ENCODE data around the gene TSHZ1.

Gene TSHZ1, protein sequence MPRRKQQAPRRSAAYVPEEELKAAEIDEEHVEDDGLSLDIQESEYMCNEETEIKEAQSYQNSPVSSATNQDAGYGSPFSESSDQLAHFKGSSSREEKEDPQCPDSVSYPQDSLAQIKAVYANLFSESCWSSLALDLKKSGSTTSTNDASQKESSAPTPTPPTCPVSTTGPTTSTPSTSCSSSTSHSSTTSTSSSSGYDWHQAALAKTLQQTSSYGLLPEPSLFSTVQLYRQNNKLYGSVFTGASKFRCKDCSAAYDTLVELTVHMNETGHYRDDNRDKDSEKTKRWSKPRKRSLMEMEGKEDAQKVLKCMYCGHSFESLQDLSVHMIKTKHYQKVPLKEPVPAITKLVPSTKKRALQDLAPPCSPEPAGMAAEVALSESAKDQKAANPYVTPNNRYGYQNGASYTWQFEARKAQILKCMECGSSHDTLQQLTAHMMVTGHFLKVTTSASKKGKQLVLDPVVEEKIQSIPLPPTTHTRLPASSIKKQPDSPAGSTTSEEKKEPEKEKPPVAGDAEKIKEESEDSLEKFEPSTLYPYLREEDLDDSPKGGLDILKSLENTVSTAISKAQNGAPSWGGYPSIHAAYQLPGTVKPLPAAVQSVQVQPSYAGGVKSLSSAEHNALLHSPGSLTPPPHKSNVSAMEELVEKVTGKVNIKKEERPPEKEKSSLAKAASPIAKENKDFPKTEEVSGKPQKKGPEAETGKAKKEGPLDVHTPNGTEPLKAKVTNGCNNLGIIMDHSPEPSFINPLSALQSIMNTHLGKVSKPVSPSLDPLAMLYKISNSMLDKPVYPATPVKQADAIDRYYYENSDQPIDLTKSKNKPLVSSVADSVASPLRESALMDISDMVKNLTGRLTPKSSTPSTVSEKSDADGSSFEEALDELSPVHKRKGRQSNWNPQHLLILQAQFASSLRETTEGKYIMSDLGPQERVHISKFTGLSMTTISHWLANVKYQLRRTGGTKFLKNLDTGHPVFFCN (N-terminal part only)

DNA sequence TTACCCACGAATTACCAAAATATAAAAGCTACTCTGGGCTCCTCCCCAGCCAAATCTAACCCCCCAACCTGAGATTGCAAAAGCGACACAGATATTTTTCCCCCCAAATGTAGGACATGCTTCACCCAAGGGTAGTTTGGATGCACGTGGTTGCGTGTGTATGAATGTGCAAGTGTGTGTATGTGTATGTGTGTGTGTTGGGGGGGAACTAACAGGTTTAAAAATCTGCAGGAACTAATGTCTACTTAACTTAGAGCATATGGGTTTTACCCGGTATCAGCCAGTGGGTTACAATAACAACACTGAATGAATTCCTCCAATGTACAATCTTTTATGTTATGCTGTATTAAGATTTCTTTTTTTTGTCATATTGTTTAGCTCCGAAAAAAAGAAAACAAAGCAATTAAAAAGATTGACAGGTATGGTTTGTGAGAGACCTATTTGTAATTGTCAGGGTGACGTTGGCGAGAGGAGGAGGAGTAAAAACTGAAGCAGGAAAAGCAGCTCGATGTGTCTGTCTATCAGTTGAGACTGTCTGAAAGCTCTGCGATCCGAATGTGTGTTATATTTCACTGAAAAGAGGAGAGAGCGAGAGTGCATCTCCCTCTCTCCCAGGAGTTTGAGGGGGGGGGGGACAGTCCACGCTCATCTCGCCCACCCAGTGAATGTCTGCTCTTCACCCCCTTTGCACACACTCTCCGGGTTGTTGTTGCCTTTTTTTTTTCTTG lies at the start of gene TSHZ1:
Gene TSHZ1, plus strand, starts transcription at position 524 of the 728 bp plus-strand sequence. CDS start 1,080 bp downstream, outside the sequence.
- peak; percentile 91 for DNase-seq

DNA sequence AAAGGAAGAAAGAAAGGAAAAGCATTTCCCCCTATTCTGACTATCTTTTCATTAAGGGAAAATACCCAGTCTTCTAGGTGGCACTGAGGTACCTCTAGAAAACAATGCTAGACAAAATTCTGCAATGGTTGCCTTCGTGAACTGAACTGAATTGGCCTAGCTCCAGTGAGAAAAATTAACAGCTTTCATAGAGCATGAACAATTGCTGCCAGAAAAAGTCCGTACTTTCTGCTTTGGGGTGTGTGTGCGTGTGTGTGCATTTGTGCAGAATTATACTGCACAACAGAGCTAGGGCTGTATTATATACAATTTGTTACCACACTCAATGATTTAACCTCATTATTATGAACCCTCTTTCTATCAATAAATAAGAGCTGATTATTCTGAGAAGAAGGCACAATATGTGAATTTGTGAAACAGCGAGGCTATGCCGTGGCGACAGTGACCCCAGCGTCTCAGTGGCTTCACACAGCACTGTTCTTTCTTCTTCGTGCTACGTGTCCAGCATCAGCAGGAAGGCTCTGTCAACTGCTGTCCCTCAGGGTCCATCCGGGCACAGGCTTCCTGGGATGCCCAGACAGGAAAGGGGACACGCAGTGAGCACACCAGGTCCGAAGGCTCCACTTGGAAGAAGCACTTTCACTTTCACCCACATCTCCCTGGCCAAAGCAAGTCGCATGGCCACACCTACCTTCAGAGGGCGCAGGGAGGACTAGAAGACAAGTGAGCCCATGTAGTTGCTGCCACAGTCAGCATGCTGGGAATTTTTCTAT lies 49.2 kb upstream of the TSHZ1 start:
- peak; percentile 91 for DNase-seq

DNA sequence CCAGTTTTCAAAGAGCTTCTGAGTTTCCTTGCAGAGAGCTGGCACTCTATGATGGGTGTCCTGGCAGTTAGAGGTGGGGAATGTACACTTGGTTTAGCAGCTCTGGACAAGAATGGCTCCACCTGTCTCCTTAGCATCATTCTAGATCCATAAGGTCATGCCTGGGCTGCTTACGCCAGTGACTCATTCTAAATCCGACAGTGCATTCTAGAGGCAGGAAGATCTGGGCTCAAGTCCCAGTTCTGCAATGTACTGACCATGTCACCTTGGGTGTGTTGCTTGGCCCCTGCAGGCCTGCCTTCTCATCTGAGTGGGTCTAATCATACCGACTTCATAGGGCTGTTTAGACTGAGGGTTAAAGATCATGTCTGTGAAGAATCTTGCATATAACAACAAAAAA lies 48.1 kb upstream of the TSHZ1 start:
- no peak for DNase-seq

DNA sequence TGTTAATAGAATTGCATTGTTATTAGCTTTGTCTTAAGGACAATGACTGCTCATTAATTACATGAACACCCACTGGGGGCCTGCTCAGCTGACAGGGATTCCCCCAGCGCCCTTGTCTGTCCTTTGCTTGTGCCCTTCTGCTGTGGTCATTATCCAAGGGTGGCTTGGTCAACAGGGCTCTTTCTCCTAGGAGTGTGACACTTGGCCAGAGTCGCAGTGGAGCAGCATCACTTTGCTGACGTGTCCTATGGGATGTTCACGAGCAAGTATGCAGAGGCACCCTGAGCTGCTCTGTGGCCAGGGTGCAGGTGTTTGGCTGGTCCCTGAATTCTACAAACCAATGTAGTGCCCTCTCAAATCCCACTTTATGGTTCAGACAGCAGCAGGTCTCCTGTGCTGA lies 47.6 kb upstream of the TSHZ1 start:
- no peak for DNase-seq

DNA sequence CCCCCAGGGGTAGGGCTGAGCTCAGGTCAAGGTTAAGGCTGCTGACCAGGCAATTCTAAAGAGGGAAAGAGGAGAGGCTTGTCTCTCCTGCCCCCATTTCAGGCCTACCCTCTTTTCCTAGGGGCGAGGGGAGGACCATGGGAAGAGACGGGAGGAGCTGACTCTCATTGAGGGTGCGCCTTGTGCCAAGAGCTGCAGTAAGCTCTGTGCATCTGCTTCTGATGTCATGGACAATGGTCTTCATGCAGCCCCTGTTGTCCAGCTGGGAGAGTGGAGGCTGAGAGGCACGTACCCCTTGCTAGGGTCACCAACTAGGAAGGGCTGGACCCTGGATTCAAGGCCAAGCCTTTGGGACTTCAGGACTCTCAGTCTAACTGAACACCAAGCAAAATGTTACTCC lies 46.9 kb upstream of the TSHZ1 start:
- DNase-seq: no peak

DNA sequence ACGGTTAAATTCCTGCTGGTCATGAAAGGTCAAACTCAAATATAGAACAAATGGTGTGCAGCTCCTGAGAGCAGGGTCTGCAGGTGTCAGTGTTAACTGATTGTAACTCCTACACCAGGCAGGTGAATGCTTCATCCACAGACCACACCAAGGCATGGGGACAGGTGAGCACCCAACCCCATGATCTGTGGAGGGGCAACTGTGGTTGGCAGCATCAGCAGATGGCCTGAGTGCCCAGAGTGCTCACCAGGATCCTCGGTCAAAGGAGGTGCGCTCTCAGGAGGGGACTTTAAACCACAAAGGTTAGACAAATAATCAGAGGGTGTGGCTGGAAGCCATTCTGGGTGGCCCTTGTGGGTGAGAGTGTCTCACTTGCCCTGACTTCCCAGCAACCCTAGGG lies 46.1 kb upstream of the TSHZ1 start:
- DNase-seq: no peak

DNA sequence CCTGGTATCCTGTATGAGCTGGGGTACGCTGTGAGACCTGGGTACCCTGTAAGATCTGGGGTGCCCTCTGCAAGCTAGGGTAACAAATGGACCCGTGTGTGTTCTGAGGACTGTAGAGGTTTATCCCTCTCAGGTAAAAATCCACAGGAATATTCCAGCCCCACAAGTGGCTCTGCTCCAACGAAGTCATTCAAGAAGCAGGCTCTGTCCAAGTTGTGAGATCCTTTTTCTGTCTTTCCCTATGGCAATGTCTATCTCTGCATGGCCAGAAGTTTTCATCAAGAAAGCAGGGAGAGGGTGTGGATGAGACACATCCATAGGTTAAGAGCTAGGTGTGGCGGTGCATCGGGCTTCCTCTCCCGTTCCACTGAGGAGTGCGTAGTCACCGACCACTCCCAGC lies 44.7 kb upstream of the TSHZ1 start:
- DNase-seq: no peak

DNA sequence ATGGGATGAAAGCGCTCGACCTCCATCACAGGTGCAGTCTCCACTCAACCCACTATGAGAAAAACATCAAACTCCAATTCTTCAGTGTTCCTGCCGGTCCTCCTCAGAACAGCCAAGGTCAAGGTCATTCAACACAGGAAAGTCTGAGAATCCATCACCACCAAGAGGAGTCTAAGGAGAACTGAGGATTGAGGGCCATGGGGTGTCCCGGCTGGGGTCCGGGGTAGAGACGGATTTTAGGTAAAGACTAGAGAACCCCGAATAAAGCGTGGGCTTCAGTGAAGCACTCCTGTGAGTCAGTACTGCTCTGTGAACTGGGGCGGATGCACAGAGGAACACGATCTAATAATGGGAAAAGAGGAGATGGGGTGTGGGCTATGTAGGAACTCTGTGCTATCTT lies 43.5 kb upstream of the TSHZ1 start:
- DNase-seq: no peak

DNA sequence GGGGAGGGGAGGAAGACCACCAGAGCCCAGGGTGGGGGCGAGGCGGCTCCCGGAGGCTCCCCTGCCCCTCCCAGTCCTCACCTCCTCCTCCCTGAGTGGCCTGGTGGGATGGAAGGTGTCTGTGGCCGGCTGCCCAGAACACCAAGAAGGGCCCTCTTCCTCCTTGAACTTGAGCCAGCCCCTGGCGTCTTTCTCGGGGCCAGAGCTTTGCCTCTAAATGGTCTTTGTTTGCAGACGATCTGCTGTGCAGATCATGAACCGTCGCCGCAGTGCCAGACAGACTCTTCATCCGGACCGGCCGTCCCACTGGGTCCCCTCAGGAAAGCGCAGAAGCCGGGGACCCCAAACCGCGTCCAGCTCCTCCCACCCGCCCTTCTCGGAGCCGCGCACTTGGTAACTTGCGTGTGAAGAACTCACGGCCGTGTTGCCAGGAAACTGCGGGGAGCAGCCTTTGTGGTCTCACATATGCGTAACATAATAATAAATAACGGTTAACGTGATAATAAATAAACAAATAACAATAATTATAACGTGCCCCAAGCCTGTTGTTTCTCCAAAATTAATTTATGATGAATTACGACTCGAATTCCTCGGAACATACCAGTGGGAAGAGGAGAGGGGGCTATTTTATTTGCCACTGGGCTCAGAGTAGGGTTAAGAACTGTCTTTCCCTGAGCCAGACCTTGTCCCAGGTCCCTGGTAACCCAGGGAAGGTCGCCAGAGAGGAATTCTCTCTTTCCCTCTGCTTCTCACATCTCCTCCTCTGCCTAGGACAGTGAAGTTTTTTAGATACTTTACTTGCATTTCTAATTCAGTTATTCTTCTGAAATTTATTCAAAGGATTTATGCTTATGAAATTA lies 42.6 kb upstream of the TSHZ1 start:
- no peak for DNase-seq

DNA sequence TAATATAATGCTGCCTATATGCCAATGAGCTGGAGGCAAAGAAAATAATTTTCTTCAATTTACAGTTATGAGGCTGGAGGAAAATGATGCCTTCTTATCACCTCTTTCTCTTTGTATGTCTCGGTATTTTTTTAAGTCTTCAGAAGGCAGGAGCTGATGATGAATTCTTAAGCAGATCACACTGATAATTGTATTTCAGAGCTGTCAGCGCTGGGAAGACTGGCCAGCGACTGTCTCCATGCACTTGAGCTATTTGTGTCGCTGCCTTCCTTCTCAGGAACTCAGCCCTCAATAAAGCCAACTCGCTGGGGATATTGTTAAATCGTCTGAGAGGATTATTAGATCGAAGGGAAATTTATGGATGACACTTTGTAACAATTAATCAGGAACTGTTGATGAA lies 42.0 kb upstream of the TSHZ1 start:
- DNase-seq: no peak

DNA sequence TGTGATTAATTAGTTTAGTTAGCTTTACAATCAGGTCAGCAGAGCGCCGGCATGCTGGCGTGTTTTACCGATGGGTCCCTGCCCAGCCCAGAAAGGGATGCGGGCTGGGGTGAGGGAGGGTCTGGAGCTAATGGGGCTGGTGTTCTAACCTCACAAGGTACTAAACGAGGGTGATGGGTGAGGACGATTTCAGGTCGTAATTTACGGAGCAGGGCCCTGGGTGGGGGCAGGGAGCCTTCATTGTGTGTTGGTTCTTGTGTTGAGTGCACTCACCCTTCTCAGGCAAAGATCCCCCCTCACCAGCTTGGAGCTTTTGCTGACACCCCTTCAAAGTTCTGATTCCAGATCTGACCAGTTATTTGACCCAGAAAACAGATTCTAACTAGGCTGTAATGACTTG lies 41.2 kb upstream of the TSHZ1 start:
- no peak for DNase-seq

DNA sequence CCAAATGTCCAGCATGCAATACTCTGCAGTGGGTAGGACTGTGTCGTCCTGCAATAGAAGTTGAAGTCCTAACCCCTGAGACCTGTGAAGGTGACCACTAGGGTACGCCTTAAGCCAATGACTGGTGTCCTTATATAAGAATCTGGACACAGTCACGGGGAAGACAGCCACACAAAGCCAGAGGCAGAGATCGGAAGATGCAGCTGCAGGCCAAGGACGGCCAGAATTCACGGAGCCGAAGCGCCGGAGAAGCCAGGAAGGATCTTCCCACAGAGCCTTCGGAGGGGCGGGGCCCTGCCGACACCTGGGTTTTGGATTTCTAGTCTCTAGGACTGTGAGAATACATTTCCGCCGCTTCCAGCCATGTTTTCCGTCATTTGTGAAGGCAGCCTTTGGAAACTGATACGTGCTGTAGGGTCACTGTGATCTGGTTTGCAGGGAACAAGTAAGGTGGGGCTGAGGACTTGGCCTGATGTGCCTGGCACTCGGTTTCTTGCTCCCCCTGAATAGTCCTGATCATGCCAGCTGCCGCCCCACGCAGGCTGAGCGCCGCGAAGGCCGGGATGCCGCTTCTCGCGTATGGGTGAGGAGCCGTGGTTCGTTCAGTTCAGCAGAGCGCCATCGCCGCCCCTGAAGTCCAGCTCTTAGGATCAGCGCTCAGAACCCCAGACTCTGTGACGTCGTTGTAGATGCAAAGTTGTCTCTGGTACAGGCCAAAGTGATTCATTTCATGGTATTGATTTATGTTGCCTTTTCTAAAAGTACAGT lies 40.4 kb upstream of the TSHZ1 start:
- no peak for DNase-seq

DNA sequence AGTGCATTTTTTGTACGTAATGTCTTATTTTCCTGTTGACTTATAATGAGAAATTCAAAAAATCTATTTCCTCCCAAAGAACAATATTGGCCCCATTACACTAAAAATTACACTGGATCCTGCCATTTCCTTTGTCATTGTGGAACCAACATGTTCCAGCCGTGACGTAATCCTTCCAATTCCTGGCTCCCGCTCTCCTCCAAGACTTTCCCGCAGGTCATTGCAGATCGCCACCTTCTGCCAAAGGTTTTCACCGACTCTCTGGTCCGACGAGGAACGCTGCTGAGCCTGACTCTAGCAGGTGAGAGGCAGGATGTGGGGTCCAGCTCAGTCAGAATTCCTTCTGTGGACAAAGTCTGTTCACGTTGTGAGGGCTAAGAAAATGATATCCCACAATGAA lies 39.7 kb upstream of the TSHZ1 start:
- DNase-seq: no peak

DNA sequence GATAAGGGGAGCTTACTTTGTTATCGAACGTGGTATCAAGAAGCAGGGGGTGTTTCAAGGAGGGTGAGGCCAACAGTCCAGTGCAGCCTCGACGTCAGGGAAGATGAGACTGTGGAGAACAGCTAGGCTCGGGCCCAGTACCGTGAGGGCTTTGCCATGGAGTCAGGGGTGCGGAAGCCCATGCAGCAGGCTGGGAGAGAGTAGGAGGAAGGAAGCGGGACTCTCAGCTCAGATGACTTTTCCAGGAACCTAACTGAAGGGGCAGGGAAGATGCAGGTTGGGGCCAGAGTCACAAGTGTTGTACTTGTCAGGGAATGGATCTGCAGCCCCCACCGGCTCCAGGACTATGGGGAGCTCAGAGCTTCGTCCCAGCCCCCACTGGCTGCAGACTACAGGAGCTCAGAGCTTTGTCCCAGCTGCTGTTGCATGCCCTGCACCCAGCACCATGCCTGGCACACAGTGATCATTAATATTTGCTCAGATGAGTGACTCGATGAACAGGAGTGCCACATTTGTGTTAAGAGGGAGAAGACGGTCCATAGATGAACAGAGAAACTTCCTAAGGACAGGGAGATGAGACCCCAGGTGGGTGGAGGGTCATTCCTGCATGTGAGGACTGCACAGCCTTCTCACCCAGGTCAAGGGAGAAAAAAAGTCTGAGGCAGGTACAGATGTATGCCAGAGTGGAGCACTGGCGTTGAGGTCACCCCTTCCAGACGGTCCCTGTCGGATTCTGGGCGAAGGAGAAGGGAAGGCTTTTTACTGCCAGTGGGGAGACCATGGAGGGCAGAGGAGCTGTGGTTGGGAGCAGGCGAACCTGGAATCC lies 38.1 kb upstream of the TSHZ1 start:
- DNase-seq: no peak

DNA sequence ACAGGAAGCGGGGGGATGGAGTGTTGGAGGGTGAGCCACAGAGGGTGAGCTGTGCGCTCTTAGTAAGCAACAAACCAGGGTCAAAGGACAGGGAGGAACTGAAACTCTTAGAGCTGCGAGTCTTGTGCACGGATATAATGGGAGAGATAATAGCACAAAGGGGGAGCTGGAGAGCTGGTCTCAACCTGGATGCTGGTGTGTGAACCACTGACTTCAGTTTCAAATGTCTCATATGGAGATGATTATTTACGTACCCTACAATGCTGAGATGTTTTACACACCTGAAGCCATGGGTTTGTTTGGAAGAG lies 37.5 kb upstream of the TSHZ1 start:
- DNase-seq: peak; percentile 21

DNA sequence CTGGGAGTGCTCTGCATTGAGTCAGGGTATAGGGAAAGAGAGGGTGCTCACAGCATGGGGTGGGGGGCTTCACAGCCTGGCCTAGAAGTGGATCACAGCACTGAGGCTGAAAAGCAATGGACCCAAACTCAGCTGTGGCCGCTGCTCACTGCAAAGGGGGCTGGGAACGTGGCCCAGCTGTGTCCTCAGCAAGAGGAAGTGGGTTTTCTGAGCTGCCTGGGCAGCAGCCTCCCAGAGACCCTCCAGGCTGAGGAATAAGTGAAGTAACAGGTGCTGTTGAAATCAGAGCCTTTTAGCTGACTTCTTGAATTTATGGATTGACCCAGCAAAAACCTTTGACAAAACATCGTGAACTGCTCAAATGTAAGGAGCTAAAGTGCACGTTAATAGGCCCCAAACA lies 36.9 kb upstream of the TSHZ1 start:
- DNase-seq: no peak

DNA sequence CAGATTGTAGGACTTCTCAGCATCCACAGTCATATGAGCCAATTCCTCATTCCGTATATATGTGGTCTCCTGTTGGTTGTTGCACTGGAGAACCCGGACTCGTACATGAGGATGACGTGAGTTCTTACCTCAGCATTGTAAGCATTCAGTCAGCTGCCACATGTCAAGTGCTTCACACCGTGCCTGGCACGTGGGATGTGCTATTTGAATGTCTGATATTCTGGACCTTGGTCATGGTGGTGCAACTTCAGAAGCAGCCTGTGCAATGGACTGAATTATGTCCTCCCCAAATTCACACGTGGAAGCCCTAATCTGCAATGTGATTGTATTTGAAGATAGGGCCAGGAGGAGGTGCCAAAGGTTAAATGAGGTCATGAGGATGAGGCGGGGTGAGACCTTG lies 33.7 kb upstream of the TSHZ1 start:
- no peak for DNase-seq

DNA sequence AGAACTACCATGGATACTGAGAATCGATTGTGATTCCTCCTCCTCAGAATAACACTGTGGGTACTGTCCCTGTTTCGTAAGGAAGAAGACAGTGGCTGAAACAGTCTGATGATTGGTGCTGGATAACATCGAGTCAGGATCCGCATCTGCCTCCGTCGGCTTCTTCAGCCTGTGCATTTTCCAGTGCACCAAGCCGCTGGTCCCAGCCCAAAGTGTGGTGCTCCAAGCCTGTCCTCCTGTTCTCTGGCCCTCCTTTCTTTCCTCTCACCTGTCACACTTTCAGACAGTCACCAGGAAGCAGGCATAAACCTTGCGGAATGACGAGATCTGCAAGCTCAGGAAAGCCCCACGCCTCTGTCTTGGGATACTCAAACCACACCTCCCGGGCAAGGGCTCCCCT lies 32.2 kb upstream of the TSHZ1 start:
- DNase-seq: no peak

DNA sequence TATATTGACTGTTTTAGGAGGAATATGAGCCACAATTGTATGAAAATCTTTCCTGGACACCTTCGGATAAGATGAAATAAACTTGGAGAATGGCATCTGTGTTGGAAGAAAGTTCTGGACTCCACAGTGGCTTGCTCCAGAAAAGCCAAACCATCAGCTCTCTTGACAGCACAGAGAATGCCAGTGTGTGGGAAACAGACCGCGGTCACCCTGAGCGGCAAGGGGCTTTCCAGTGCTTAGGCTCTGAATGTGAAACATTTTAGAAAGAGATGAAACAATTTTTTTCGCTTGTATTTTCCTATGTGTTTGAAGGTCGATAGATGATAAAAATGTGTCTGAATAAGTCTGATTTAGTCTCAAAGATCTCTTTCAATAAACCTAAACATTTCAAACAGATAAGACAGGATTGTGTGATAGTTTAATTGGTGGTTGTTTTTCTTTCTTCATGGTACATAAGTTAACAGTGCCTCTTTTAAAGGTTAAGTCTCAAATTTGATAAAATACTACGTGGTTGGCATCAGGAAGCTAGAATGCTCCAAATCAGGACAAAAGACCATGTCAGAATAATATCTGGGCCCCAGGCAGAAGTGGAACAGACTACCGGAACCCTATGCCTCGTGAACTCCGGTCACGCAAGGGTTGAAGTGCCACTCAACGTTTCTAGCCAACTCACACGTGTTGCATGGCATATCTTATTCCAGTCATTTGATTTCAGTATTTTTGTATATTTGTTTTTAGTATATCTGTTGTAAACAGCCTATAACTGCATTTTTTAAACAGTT lies 30.6 kb upstream of the TSHZ1 start:
- no peak for DNase-seq

Data from OCI-M1 (cell line).